ENCODE data around the gene NFAT5. TPM values are rescaled to one million over a fixed set of nuclear protein-coding genes. Genes with fewer than 3 reads are reported as not detected.

NFAT5 gene
- total RNA-seq, 1 donor from 2014 or later = 48.9 TPM

- H3K36me3 ChIP-seq = peaks cover 15 to 31% of the 10 kb centered on the region in 2 donors
- no peak overlapping the region for H3K4me3 ChIP-seq
- no peak for TF ChIP-seq CTCF (IDR thresholded peaks at IDR 0.05)
- DNase-seq (ENCODE audit: low spot score in 2 of 2) = no peak
- H3K4me1 ChIP-seq = no peaks in the 10 kb centered on the region
- intact Hi-C loops (cut with DNase I) = no loop called here
- no peaks in the 10 kb centered on the region for H3K27me3 ChIP-seq
- H3K27ac ChIP-seq = no peak overlapping the region
- no peaks in the 10 kb centered on the region for H3K9me3 ChIP-seq
These were observed 134.1 kb downstream of the NFAT5 start for GRCh38 chr16:69699915-69700314.

- no peak overlapping the region for H3K4me3 ChIP-seq
- TF ChIP-seq CTCF (IDR thresholded peaks at IDR 0.05) = no peak
- intact Hi-C loops (cut with DNase I) = no loop called here
- H3K27me3 ChIP-seq = no peaks in the 10 kb centered on the region
- H3K27ac ChIP-seq = no peak overlapping the region
- no peak for DNase-seq (ENCODE audit: low spot score in 2 of 2)
- peaks cover 5 to 16% of the 10 kb centered on the region in 2 donors for H3K36me3 ChIP-seq
- no peaks in the 10 kb centered on the region for H3K9me3 ChIP-seq
- no peaks in the 10 kb centered on the region for H3K4me1 ChIP-seq
These were observed 135.7 kb downstream of the NFAT5 start for GRCh38 chr16:69701452-69701851.

GRCh38 chr16:69701866-69702265, 136.1 kb downstream of the NFAT5 start:
- no peak for TF ChIP-seq CTCF (IDR thresholded peaks at IDR 0.05)
- H3K27ac ChIP-seq = no peak overlapping the region
- H3K4me3 ChIP-seq = no peak overlapping the region
- no peaks in the 10 kb centered on the region for H3K9me3 ChIP-seq
- no peaks in the 10 kb centered on the region for H3K4me1 ChIP-seq
- intact Hi-C loops (cut with DNase I) = no loop called here
- no peak for DNase-seq (ENCODE audit: low spot score in 2 of 2)
- H3K36me3 ChIP-seq = peaks cover 5 to 12% of the 10 kb centered on the region in 2 donors
- H3K27me3 ChIP-seq = no peaks in the 10 kb centered on the region

GRCh38 chr16:69703638-69704037, 137.9 kb downstream of the NFAT5 start:
- Histone ChIP-seq H3K27me3 (no peaks in the 10 kb centered on the region), H3K4me1 (no peaks in the 10 kb centered on the region), H3K36me3 (peaks cover 0 to 4% of the 10 kb centered on the region in 2 donors), H3K9me3 (no peaks in the 10 kb centered on the region), H3K4me3 (no peak overlapping the region), H3K27ac (no peak overlapping the region)
- TF ChIP-seq CTCF (IDR thresholded peaks at IDR 0.05) = no peak
- no peak for DNase-seq (ENCODE audit: low spot score in 2 of 2)
- intact Hi-C loops (cut with DNase I) = no loop called here

- H3K27me3 ChIP-seq = no peaks in the 10 kb centered on the region
- intact Hi-C loops (cut with DNase I) = no loop called here
- peaks cover 0 to 11% of the 10 kb centered on the region in 2 donors for H3K4me1 ChIP-seq
- DNase-seq (ENCODE audit: low spot score in 2 of 2) = no peak
- no peak overlapping the region for H3K4me3 ChIP-seq
- H3K9me3 ChIP-seq = no peaks in the 10 kb centered on the region
- no peak overlapping the region for H3K27ac ChIP-seq
- peaks cover 3 to 13% of the 10 kb centered on the region in 2 donors for H3K36me3 ChIP-seq
- TF ChIP-seq CTCF (IDR thresholded peaks at IDR 0.05) = no peak
These were observed 140.6 kb downstream of the NFAT5 start for GRCh38 chr16:69706256-69706974.
